Prostate gland (tissue), 2 donors: Measurements from ENCODE around the gene TBC1D3B.

ENCODE experiments used
- POLR2A ChIP-seq: fragments of 450-650 bp; IDR thresholded peaks from one replicate; pipeline ENCODE4 v1.6.1; 2016; ENCODE audit warnings: antibody characterized with exemption, mild to moderate bottlenecking
- TF ChIP-seq, protein P1 (sequence below), 4 experiments: fragments of 200-600 bp in 2 of 4; fragments of 450-650 bp in 2 of 4; sonication (generic) in 2 of 4; IDR thresholded peaks; 1 replicate in 3 of 4; 2 replicates in 1 of 4; pipeline ENCODE4 v1.5.1; 2016 to 2019; ENCODE audit warnings: antibody characterized with exemption in 4 of 4, mild to moderate bottlenecking in 2 of 4, moderate library complexity in 2 of 4

DNA sequence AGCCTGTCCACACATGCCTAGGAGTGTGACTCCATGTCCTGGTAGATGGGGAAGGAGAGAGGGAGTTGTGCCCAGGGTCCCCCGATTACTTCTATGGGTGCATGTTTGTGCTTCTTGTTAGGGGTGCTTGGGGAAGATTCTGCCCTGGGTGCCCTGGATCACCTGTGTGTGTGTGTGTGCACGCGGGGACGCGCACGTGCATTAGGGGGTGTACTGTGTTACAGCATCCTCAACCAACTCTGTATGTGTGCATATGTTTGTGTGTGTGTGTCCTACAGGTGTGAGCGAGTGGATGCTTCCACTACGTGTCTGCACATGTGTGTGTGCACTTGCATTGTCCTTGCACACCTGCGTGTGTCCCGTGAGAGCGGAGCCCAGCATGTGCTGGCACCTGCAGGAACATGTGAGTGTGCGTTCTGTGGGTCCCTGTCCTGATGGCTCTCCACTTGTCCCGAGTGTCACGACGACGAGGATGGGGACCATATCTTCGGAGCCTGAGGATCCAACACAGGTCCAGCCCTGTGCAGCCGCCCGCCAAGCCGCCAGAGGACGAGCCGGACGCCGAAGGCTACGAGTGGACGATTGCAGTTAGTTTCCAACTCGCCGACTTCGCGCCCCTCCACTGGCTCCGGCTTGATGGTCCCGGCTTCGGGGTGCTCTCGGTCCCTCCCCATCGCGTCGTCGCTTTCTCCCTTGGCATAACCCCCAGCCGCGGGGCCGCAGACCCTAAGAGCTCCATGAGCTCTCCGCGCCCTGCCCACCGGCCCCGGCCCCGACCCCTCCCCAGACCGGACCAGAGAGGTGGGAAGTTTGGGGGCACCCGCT, 6.0 kb upstream of the TBC1D3B start:
- no peak for TF ChIP-seq POLR2A
- TF ChIP-seq, protein P1, sequence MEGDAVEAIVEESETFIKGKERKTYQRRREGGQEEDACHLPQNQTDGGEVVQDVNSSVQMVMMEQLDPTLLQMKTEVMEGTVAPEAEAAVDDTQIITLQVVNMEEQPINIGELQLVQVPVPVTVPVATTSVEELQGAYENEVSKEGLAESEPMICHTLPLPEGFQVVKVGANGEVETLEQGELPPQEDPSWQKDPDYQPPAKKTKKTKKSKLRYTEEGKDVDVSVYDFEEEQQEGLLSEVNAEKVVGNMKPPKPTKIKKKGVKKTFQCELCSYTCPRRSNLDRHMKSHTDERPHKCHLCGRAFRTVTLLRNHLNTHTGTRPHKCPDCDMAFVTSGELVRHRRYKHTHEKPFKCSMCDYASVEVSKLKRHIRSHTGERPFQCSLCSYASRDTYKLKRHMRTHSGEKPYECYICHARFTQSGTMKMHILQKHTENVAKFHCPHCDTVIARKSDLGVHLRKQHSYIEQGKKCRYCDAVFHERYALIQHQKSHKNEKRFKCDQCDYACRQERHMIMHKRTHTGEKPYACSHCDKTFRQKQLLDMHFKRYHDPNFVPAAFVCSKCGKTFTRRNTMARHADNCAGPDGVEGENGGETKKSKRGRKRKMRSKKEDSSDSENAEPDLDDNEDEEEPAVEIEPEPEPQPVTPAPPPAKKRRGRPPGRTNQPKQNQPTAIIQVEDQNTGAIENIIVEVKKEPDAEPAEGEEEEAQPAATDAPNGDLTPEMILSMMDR (IDR thresholded peaks at IDR 0.05) = no peak
